ENCODE data around the gene LRRC15. TPM values are rescaled to one million over a fixed set of nuclear protein-coding genes. Genes with fewer than 3 reads are reported as not detected.

LRRC15 gene
- total and polyA plus RNA-seq, 2 donors (not counting 3 experiments of a cell fraction or from before 2014, with no cell fraction given) = not detected

DNA sequence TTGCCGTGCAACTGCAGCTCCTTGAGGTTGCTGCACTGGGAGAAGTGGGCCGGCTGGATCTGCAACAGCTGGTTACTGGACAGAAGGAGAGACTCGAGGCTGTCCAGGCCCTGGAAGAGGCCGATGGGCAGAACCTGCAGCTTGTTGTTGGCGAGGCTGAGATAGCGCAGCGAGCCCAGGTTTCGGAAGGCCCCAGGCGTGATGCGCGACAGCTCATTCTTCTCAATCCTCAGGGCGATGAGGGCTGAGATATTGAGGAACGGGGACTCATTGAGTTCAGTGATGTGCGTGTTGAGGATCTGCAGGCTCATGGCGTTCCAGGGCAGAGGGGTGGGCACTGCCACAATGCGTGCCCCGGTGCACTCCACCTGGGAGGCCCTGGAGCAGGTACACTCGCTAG lies 9.0 kb downstream of the LRRC15 start:
- H3K9me3 ChIP-seq (replicated peaks; ENCODE audit: control insufficient read depth, insufficient read depth, low read length) = no peaks in the 10 kb centered on the region
- ChIA-PET CTCF (interaction anchor here (1.3 to 2.9 kb wide), 3 partner anchors 16 to 27 kb away, joined by 3 to 11 read pairs (median 4); no protein-coding TSS in a partner anchor), POLR2A (no interaction called here)
- TF ChIP-seq, protein P1, sequence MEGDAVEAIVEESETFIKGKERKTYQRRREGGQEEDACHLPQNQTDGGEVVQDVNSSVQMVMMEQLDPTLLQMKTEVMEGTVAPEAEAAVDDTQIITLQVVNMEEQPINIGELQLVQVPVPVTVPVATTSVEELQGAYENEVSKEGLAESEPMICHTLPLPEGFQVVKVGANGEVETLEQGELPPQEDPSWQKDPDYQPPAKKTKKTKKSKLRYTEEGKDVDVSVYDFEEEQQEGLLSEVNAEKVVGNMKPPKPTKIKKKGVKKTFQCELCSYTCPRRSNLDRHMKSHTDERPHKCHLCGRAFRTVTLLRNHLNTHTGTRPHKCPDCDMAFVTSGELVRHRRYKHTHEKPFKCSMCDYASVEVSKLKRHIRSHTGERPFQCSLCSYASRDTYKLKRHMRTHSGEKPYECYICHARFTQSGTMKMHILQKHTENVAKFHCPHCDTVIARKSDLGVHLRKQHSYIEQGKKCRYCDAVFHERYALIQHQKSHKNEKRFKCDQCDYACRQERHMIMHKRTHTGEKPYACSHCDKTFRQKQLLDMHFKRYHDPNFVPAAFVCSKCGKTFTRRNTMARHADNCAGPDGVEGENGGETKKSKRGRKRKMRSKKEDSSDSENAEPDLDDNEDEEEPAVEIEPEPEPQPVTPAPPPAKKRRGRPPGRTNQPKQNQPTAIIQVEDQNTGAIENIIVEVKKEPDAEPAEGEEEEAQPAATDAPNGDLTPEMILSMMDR (IDR thresholded peaks at IDR 0.05; ENCODE audit: extremely low read depth in 1 of 2, insufficient read depth in 1 of 2, low read depth in 1 of 2, low read length in 2 of 2) = no peak
- TF ChIP-seq POLR2AphosphoS5 (IDR thresholded peaks at IDR 0.05; ENCODE audit: insufficient read depth, low read depth, low read length) (no peak), JUN (IDR thresholded peaks at IDR 0.05; ENCODE audit: borderline replicate concordance, insufficient read depth, insufficient read length, low read depth) (no peak), MYC (IDR thresholded peaks at IDR 0.05; ENCODE audit: low read depth, low read length) (no peak), FOS (IDR thresholded peaks at IDR 0.05; ENCODE audit: borderline replicate concordance, insufficient read depth, low read length) (no peak), GATA2 (IDR thresholded peaks at IDR 0.05; ENCODE audit: insufficient read depth, insufficient read length, low read depth, low read length) (no peak), EZH2 (IDR thresholded peaks at IDR 0.05; ENCODE audit: borderline replicate concordance, low read depth, low read length, severe bottlenecking) (no peak), POLR2A (IDR thresholded peaks at IDR 0.05; ENCODE audit: low read depth, low read length) (no peak)
- TF ChIP-seq, protein P2, sequence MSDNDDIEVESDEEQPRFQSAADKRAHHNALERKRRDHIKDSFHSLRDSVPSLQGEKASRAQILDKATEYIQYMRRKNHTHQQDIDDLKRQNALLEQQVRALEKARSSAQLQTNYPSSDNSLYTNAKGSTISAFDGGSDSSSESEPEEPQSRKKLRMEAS (IDR thresholded peaks at IDR 0.05; ENCODE audit: insufficient read depth, insufficient read length) = no peak
- FAIRE-seq = no peak
- dilution Hi-C loops (cut with MboI; ENCODE audit: extremely low pct_ligation_motif_present, low sequenced_read_pairs) (no loop called here), intact Hi-C loops (cut with micrococcal nuclease) (no loop called here)
- no TSS peak for BruUV-seq (replicated peaks)
- no peaks in the 10 kb centered on the region for H4K20me1 ChIP-seq (replicated peaks; ENCODE audit: control insufficient read depth, extremely low read depth, insufficient read depth, low read length)
- peaks cover 5% of the 10 kb centered on the region for H3K4me1 ChIP-seq (ENCODE audit: control insufficient read depth, extremely low read depth, insufficient read depth, low read length)
- no peak overlapping the region for H3K9ac ChIP-seq (replicated peaks; ENCODE audit: extremely low read depth, insufficient read depth, low read length)
- peaks cover 0 to 14% of the 10 kb centered on the region in 2 experiments for H3K27me3 ChIP-seq (ENCODE audit: control insufficient read depth in 2 of 2, insufficient read depth in 2 of 2, low read length in 2 of 2)
- no peak overlapping the region for H3K4me2 ChIP-seq (ENCODE audit: insufficient read depth, low read length)
- H3K79me2 ChIP-seq (ENCODE audit: control insufficient read depth, insufficient read depth, low read length) = no peaks in the 10 kb centered on the region
- DNase-seq (ENCODE audit: low read depth, low spot score) = no peak
- no peaks in the 10 kb centered on the region for H3K9me1 ChIP-seq (replicated peaks; ENCODE audit: control insufficient read depth, extremely low read depth, insufficient read depth, low read length)
- no peak overlapping the region for H3K27ac ChIP-seq (ENCODE audit: insufficient read depth, low read depth, low read length)
- no peaks in the 10 kb centered on the region for H3K36me3 ChIP-seq (ENCODE audit: control insufficient read depth in 2 of 2, extremely low read depth in 1 of 2, insufficient read depth in 2 of 2, low read length in 2 of 2)
- H3K4me3 ChIP-seq (replicated peaks in 1 of 3; ENCODE audit: insufficient read depth in 1 of 3, low read depth in 1 of 3, low read length in 3 of 3) = no peak overlapping the region
- no peak overlapping the region for H2AFZ ChIP-seq (ENCODE audit: low read depth, low read length)
